SK-N-SH treated with all-trans-retinoic acid at 6 μM for 48 hours (cell line): ENCODE results near the gene DHRS1.

ENCODE experiments used
- ESRRG ChIP-seq: fragments of 250-450 bp; sonication (Bioruptor Pico); IDR thresholded peaks from 2 replicates; pipeline ENCODE4 v1.6.1; 2021; ENCODE audit warnings: mild to moderate bottlenecking
- ISL1 ChIP-seq: fragments of 250-450 bp; sonication (Bioruptor Pico); IDR thresholded peaks from 2 replicates; pipeline ENCODE4 v2.1.2; 2022; ENCODE audit warnings: mild to moderate bottlenecking, moderate library complexity

GRCh38 chr14:24271834-24272263 is 27.7 kb downstream of the DHRS1 start:
- no peak for TF ChIP-seq ISL1 (CRISPR knock-in tag)
- no peak for TF ChIP-seq ESRRG (CRISPR knock-in tag)
